ENCODE measurements around the gene TSEN2. TPM values are rescaled to one million over a fixed set of nuclear protein-coding genes. Genes with fewer than 3 reads are reported as not detected.
"Not testable (repeated sequence)": the region's sequence is repeated elsewhere in the genome, so short reads cannot be mapped to it uniquely, and the experiment has no call there.

The TSEN2 gene
- total RNA-seq, 2 experiments from 2014 or later, result 9.4 to 10.7 TPM

GRCh38 chr3:12468757-12469156 is 15.5 kb upstream of the TSEN2 start:
- Mint-ChIP-seq H3K4me3 (no peak overlapping the region), H3K9me3 (ENCODE audit: insufficient read depth) (no peaks in the 10 kb centered on the region), H3K4me1 (ENCODE audit: low read depth) (peaks cover 3% of the 10 kb centered on the region), H3K36me3 (ENCODE audit: low read depth) (no peaks in the 10 kb centered on the region), H3K27me3 (ENCODE audit: low read depth) (no peaks in the 10 kb centered on the region), H3K27ac (no peak overlapping the region)
- ChIA-PET POLR2A (no interaction called here), CTCF (interaction anchor here (1.4 kb wide), 1 partner anchor 11 kb away, joined by 3 read pairs; no protein-coding TSS in a partner anchor)
- no peak for DNase-seq
- ATAC-seq, result no peak

- H3K27ac Mint-ChIP-seq; H3K27me3 Mint-ChIP-seq (ENCODE audit: low read depth); POLR2A ChIA-PET; H3K4me1 Mint-ChIP-seq (ENCODE audit: low read depth); DNase-seq; H3K9me3 Mint-ChIP-seq (ENCODE audit: insufficient read depth); ATAC-seq; H3K4me3 Mint-ChIP-seq; H3K36me3 Mint-ChIP-seq (ENCODE audit: low read depth): not testable (repeated sequence)
- CTCF ChIA-PET, result interaction anchor here (1.4 to 2.7 kb wide), 2 partner anchors 10 to 11 kb away, joined by 3 to 15 read pairs; no protein-coding TSS in a partner anchor
Observed at GRCh38 chr3:12469222-12469621, 15.1 kb upstream of the TSEN2 start.

GRCh38 chr3:12470111-12470510 is 14.2 kb upstream of the TSEN2 start:
- Mint-ChIP-seq H3K27me3 (ENCODE audit: low read depth) (no peaks in the 10 kb centered on the region), H3K27ac (no peak overlapping the region), H3K36me3 (ENCODE audit: low read depth) (no peaks in the 10 kb centered on the region), H3K9me3 (ENCODE audit: insufficient read depth) (no peaks in the 10 kb centered on the region), H3K4me1 (ENCODE audit: low read depth) (peaks cover 3% of the 10 kb centered on the region), H3K4me3 (no peak overlapping the region)
- POLR2A ChIA-PET, result no interaction called here
- no peak for ATAC-seq
- DNase-seq, result no peak
- CTCF ChIA-PET, result interaction anchor here (1.2 to 2.7 kb wide), 2 partner anchors 8 to 10 kb away, joined by 5 to 15 read pairs; no protein-coding TSS in a partner anchor

GRCh38 chr3:12470680-12471079 is 13.6 kb upstream of the TSEN2 start:
- H3K27ac Mint-ChIP-seq, result no peak overlapping the region

GRCh38 chr3:12471241-12471640 is 13.0 kb upstream of the TSEN2 start:
- H3K4me1 Mint-ChIP-seq (ENCODE audit: low read depth), result peaks cover 3% of the 10 kb centered on the region
- H3K36me3 Mint-ChIP-seq (ENCODE audit: low read depth), result no peaks in the 10 kb centered on the region
- ChIA-PET POLR2A (no interaction called here), CTCF (interaction anchor here (2.7 kb wide), 1 partner anchor 8 kb away, joined by 15 read pairs; no protein-coding TSS in a partner anchor)
- ATAC-seq, result no peak
- no peaks in the 10 kb centered on the region for H3K27me3 Mint-ChIP-seq (ENCODE audit: low read depth)
- no peak for DNase-seq
- no peaks in the 10 kb centered on the region for H3K9me3 Mint-ChIP-seq (ENCODE audit: insufficient read depth)
- H3K27ac Mint-ChIP-seq, result peak overlapping the region; percentile 15
- no peak overlapping the region for H3K4me3 Mint-ChIP-seq

More at GRCh38 chr3:12470680-12471079, 13.6 kb upstream of the TSEN2 start:
- DNase-seq (no peak), ATAC-seq (no peak)
- Mint-ChIP-seq H3K4me3 (no peak overlapping the region), H3K4me1 (ENCODE audit: low read depth) (peaks cover 3% of the 10 kb centered on the region), H3K9me3 (ENCODE audit: insufficient read depth) (no peaks in the 10 kb centered on the region), H3K36me3 (ENCODE audit: low read depth) (no peaks in the 10 kb centered on the region), H3K27me3 (ENCODE audit: low read depth) (no peaks in the 10 kb centered on the region)
- POLR2A ChIA-PET, result no interaction called here
- CTCF ChIA-PET, result interaction anchor here (1.2 to 2.7 kb wide), 2 partner anchors 9 kb away, joined by 5 to 15 read pairs; no protein-coding TSS in a partner anchor

GRCh38 chr3:12472000-12472610 is 12.2 kb upstream of the TSEN2 start:
- no peak overlapping the region for H3K27ac Mint-ChIP-seq
- CTCF ChIA-PET, result interaction anchor here (2.7 kb wide), 1 partner anchor 8 kb away, joined by 15 read pairs; no protein-coding TSS in a partner anchor
- DNase-seq, result no peak
- H3K36me3 Mint-ChIP-seq (ENCODE audit: low read depth), result no peaks in the 10 kb centered on the region
- no peaks in the 10 kb centered on the region for H3K27me3 Mint-ChIP-seq (ENCODE audit: low read depth)
- no peaks in the 10 kb centered on the region for H3K9me3 Mint-ChIP-seq (ENCODE audit: insufficient read depth)
- POLR2A ChIA-PET, result no interaction called here
- ATAC-seq, result no peak
- no peak overlapping the region for H3K4me3 Mint-ChIP-seq
- peaks cover 3% of the 10 kb centered on the region for H3K4me1 Mint-ChIP-seq (ENCODE audit: low read depth)

GRCh38 chr3:12472796-12473195 is 11.5 kb upstream of the TSEN2 start:
- CTCF ChIA-PET, result no interaction called here
- ATAC-seq, result no peak
- DNase-seq, result no peak
- Mint-ChIP-seq H3K36me3 (ENCODE audit: low read depth) (no peaks in the 10 kb centered on the region), H3K27ac (no peak overlapping the region), H3K27me3 (ENCODE audit: low read depth) (no peaks in the 10 kb centered on the region), H3K9me3 (ENCODE audit: insufficient read depth) (no peaks in the 10 kb centered on the region), H3K4me1 (ENCODE audit: low read depth) (peaks cover 3% of the 10 kb centered on the region), H3K4me3 (no peak overlapping the region)
- POLR2A ChIA-PET, result no interaction called here

- no peak for DNase-seq
- no peak overlapping the region for H3K4me3 Mint-ChIP-seq
Observed at GRCh38 chr3:12473511-12473910, 10.8 kb upstream of the TSEN2 start.

GRCh38 chr3:12476238-12476897 is 7.9 kb upstream of the TSEN2 start:
- no peak for DNase-seq
- ChIA-PET POLR2A (no interaction called here), CTCF (interaction anchor here (1.7 to 5.6 kb wide), 3 partner anchors 13 to 341 kb away, joined by 3 to 160 read pairs (median 8); no protein-coding TSS in a partner anchor)
- Mint-ChIP-seq H3K9me3 (ENCODE audit: insufficient read depth) (no peaks in the 10 kb centered on the region), H3K36me3 (ENCODE audit: low read depth) (no peaks in the 10 kb centered on the region), H3K4me3 (no peak overlapping the region), H3K27ac (no peak overlapping the region), H3K4me1 (ENCODE audit: low read depth) (peaks cover 5% of the 10 kb centered on the region), H3K27me3 (ENCODE audit: low read depth) (no peaks in the 10 kb centered on the region)
- no peak for ATAC-seq

More at GRCh38 chr3:12473511-12473910, 10.8 kb upstream of the TSEN2 start:
- ChIA-PET CTCF (no interaction called here), POLR2A (no interaction called here)
- no peaks in the 10 kb centered on the region for H3K36me3 Mint-ChIP-seq (ENCODE audit: low read depth)
- H3K27ac Mint-ChIP-seq, result no peak overlapping the region
- H3K27me3 Mint-ChIP-seq (ENCODE audit: low read depth), result no peaks in the 10 kb centered on the region
- no peak for ATAC-seq
- H3K9me3 Mint-ChIP-seq (ENCODE audit: insufficient read depth), result no peaks in the 10 kb centered on the region
- H3K4me1 Mint-ChIP-seq (ENCODE audit: low read depth), result peaks cover 3% of the 10 kb centered on the region

GRCh38 chr3:12477256-12477655 is 7.0 kb upstream of the TSEN2 start:
- Mint-ChIP-seq H3K4me1 (ENCODE audit: low read depth) (peaks cover 4% of the 10 kb centered on the region), H3K9me3 (ENCODE audit: insufficient read depth) (no peaks in the 10 kb centered on the region), H3K4me3 (no peak overlapping the region), H3K36me3 (ENCODE audit: low read depth) (no peaks in the 10 kb centered on the region), H3K27ac (no peak overlapping the region), H3K27me3 (ENCODE audit: low read depth) (no peaks in the 10 kb centered on the region)
- POLR2A ChIA-PET, result no interaction called here
- CTCF ChIA-PET, result interaction anchor here (1.7 to 5.6 kb wide), 3 partner anchors 14 to 340 kb away, joined by 3 to 160 read pairs (median 21); no protein-coding TSS in a partner anchor
- DNase-seq, result no peak
- no peak for ATAC-seq

- no peak overlapping the region for H3K27ac Mint-ChIP-seq
- no peak for DNase-seq
- no peak for ATAC-seq
- no peak overlapping the region for H3K4me3 Mint-ChIP-seq
- POLR2A ChIA-PET, result interaction anchor here (0.6 kb wide), 2 partner anchors 30 to 343 kb away, joined by 3 read pairs; no protein-coding TSS in a partner anchor
- H3K9me3 Mint-ChIP-seq (ENCODE audit: insufficient read depth), result no peaks in the 10 kb centered on the region
- H3K27me3 Mint-ChIP-seq (ENCODE audit: low read depth), result no peaks in the 10 kb centered on the region
- H3K4me1 Mint-ChIP-seq (ENCODE audit: low read depth), result peaks cover 10% of the 10 kb centered on the region
- CTCF ChIA-PET, result interaction anchor here (1.9 to 5.6 kb wide), 5 partner anchors 84 to 351 kb away, joined by 7 to 160 read pairs (median 20); no protein-coding TSS in a partner anchor
- H3K36me3 Mint-ChIP-seq (ENCODE audit: low read depth), result no peaks in the 10 kb centered on the region
Observed at GRCh38 chr3:12478326-12478725, 6.0 kb upstream of the TSEN2 start.

- ChIA-PET CTCF (interaction anchor here (0.6 to 5.6 kb wide), 31 partner anchors 9 to 363 kb away, joined by 3 to 160 read pairs (median 4); partner anchors contain the start of gene TIMP4), POLR2A (interaction anchor here (0.8 kb wide), 1 partner anchor 344 kb away, joined by 3 read pairs; no protein-coding TSS in a partner anchor)
- not testable (repeated sequence) for H3K4me3 Mint-ChIP-seq; H3K27ac Mint-ChIP-seq; H3K27me3 Mint-ChIP-seq (ENCODE audit: low read depth); H3K36me3 Mint-ChIP-seq (ENCODE audit: low read depth); H3K9me3 Mint-ChIP-seq (ENCODE audit: insufficient read depth); ATAC-seq; DNase-seq
- peaks cover 16% of the 10 kb centered on the region for H3K4me1 Mint-ChIP-seq (ENCODE audit: low read depth)
Observed at GRCh38 chr3:12479198-12479597, 5.1 kb upstream of the TSEN2 start.
